HG03571 (cell line): ENCODE data around the gene ANXA2.
"Not testable (repeated sequence)": the region's sequence is repeated elsewhere in the genome, so short reads cannot be mapped to it uniquely, and the experiment has no call there.

Experiments
- ATAC-seq: cut with Tn5 transposase; IDR thresholded peaks from one replicate; pipeline ENCODE4 v1.9.1; 2021; ENCODE audit not compliant: unreplicated experiment

The ANXA2 gene

GRCh38 chr15:60346077-60346476, 51.7 kb downstream of the ANXA2 start:
- ATAC-seq: no peak

- no peak for ATAC-seq
These were observed 52.2 kb downstream of the ANXA2 start for GRCh38 chr15:60345598-60345997.

- no peak for ATAC-seq
These were observed 52.8 kb downstream of the ANXA2 start for GRCh38 chr15:60344987-60345386.

GRCh38 chr15:60344461-60344860, 53.3 kb downstream of the ANXA2 start:
- no peak for ATAC-seq

- ATAC-seq: no peak
These were observed 54.4 kb downstream of the ANXA2 start for GRCh38 chr15:60343221-60343970.

- ATAC-seq: no peak
These were observed 57.4 kb downstream of the ANXA2 start for GRCh38 chr15:60340207-60340921.

- ATAC-seq: no peak
These were observed 58.5 kb downstream of the ANXA2 start for GRCh38 chr15:60339236-60339635.

GRCh38 chr15:60338810-60339209, 59.0 kb downstream of the ANXA2 start:
- no peak for ATAC-seq

GRCh38 chr15:60337076-60337475, 60.7 kb downstream of the ANXA2 start:
- no peak for ATAC-seq

GRCh38 chr15:60335296-60335695, 62.5 kb downstream of the ANXA2 start:
- not testable (repeated sequence) for ATAC-seq

- ATAC-seq: no peak
These were observed 68.8 kb downstream of the ANXA2 start for GRCh38 chr15:60328852-60329443.

GRCh38 chr15:60326824-60327654, 70.7 kb downstream of the ANXA2 start:
- no peak for ATAC-seq

- ATAC-seq: no peak
These were observed 71.4 kb downstream of the ANXA2 start for GRCh38 chr15:60326343-60326742.

GRCh38 chr15:60325905-60326304, 71.9 kb downstream of the ANXA2 start:
- ATAC-seq: no peak

GRCh38 chr15:60324706-60325438, 72.9 kb downstream of the ANXA2 start:
- no peak for ATAC-seq

GRCh38 chr15:60323322-60323721, 74.5 kb downstream of the ANXA2 start:
- no peak for ATAC-seq

- ATAC-seq: no peak
These were observed 77.4 kb downstream of the ANXA2 start for GRCh38 chr15:60320365-60320764.

- no peak for ATAC-seq
These were observed 79.4 kb downstream of the ANXA2 start for GRCh38 chr15:60318216-60318867.

GRCh38 chr15:60316961-60317360, 80.8 kb downstream of the ANXA2 start:
- no peak for ATAC-seq

GRCh38 chr15:60315878-60316277, 81.9 kb downstream of the ANXA2 start:
- ATAC-seq: no peak
